Stimulated activated CD8-positive, alpha-beta memory T cell treated with anti-CD3 and anti-CD28 coated beads, Interleukin-7, amount 100 ng/mL, for 48 hours (primary cell): ENCODE results near the gene IFNL4.
"Not testable (repeated sequence)": the region's sequence is repeated elsewhere in the genome, so short reads cannot be mapped to it uniquely, and the experiment has no call there.

Experiments
- DNase-seq, 2 donors: peaks; one replicate each; pipeline ENCODE4 v3.0.0-alpha.2; 2020; ENCODE audit warnings: low read depth in 1 of 2; ENCODE audit errors: extremely low read depth in 1 of 2

The IFNL4 gene

GRCh38 chr19:39257227-39257626 is 8.6 kb upstream of the IFNL4 start:
- DNase-seq = no peak

DNA sequence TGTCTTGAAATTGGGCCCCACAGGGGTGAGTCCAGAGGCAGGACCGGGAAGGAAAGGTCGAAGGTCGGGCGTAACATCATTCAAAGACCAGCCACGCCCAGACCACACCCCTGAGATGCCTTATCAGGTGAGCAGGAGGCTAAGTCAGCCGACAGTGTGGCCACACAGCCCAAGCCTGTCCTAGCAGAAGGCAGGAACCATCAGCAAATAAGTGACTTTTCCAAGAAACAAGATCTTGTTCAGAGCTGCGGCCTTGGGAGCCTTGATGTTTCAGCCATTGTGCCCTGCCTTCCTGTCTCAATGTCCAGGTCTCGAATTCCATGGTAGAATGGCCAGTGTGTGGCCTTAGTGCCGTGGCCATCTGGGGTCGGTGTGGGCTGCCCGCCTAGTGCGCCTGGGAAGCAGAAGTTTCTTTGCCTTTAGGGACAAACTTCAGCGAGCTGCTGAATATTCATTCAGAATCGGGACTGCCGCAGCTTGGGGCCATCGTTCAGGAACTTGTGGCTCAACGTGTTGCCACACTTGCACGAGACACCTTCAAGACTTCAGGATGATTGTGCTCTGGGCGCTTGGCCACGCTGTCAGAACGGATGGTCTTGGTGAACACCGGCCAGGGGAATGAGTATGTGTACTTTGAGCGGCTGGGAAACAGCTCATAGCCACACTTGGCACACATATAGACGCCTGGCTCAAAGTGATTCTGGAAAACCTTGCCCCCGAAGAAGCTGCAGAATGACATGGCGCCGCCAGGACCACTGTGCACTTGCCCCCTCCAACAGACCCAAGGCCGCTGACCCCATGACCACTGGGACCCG is 6.1 kb upstream of the IFNL4 start:
- no peak for DNase-seq

DNA sequence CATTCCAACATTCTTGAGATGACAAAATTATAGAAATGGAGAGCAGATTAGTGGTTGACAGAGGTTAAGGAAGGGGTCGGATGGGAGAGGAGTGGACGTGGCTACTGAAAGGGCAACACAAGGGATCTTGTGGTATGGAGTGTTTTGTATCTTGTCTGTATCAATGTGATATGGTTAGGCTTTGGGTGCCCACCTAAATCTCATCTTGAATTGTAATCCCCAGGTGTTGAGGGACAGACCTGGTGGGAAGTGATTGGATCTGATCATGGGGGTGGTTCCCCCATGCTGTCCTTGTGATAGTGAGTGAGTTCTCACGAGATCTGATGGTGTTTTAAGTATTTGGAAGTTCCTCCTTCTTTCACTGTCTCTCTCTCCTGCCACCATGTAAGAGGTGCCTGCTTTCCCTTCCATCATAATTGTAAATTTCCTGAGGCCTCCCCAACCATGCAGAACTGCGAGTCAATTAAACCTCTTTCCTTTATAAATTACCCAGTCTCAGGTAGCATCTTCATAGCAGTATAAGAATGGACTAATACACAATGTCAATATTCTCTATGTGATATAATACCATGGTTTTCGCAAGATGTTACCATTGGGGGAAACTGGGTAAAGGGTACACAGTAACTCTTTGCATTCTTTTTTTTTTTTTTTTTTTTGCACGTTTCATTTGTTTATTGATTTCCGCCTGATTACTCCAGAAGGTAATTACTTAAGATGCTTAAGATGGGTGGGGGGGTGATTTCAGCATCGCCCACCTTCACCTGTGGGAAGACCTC is 4.9 kb upstream of the IFNL4 start:
- no peak for DNase-seq

GRCh38 chr19:39252458-39252857 is 3.8 kb upstream of the IFNL4 start:
- no peak for DNase-seq

DNA sequence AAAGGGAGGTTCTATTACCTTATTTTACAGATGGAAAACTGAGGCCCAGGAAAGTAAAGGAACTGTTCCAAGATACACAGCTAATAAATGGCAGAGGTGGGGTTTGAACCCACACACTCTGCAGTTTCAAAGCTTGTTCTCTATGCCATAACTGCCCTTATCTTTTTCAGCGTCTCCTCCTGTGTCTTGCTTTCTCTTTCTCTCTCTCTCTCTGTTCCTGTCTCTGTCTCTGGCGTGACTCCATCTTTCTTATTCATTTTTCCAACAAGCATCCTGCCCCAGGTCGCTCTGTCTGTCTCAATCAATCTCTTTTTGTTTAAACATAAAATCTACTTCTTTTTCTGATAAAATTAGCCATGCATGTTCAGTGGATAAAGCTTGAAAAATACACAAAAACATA is 3.2 kb upstream of the IFNL4 start:
- no peak for DNase-seq

DNA sequence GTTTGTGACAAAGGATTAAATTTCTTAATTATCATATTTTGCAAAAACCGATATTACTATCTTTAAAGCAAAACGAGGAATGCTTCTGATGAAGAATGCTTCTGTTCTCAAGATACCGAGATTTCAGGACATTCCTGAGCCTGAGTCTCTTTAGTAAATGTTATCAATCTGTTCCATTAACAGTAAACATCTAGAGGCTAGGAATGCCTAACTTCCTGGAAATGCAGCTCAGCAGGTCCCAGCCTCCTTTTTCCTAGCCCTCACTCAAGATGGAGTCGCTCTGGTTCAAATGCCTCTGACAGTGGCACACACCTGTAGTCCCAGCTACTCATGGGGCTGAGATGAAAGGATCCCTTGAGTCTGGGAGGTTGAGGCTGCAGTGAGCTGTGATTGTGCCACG is 2.4 kb upstream of the IFNL4 start:
- no peak for DNase-seq

- no peak for DNase-seq
These were observed 673 bp downstream of the IFNL4 start for GRCh38 chr19:39247701-39248664.

- DNase-seq = peak in 1 of 2 donors; percentile 20
These were observed 1.5 kb downstream of the IFNL4 start for GRCh38 chr19:39246951-39247669.

GRCh38 chr19:39245166-39245565 is 3.5 kb downstream of the IFNL4 start:
- DNase-seq = not testable (repeated sequence)

DNA sequence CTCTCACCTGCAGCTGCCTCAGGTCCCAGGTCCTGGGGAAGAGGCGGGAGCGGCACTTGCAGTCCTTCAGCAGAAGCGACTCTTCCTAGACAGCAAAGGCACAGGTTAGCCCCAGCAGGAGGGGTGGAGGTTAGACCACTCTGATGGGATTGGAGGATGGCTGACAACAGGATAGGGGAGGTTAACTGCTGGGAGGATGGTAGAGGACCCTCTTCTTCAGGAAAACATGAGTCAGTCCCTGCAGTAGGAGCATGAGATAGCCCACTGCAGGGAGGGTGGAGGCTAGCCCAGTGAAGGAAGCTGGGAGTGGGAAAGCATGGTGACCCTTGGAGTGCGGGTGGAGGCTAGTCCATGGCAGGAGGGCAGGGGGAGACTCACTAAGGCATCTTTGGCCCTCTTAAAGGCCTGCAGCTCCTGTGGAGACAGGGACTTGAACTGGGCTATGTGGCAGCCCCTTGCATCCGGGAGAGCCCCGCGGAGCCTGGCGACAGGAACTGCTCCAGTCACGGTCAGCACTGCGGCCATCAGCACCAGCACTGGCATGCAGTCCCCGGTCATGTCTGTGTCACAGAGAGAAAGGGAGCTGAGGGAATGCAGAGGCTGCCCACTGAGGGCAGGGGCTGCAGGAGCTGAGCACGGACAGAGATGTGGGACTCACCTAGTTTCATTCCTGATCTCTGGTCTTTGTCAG is 4.1 kb downstream of the IFNL4 start, which contains the start of gene IFNL3:
TSS of gene IFNL3 (minus strand) at position 597 of the 691 bp plus-strand sequence. CDS start at position 558, 39 bp downstream.
- not testable (repeated sequence) for DNase-seq

DNA sequence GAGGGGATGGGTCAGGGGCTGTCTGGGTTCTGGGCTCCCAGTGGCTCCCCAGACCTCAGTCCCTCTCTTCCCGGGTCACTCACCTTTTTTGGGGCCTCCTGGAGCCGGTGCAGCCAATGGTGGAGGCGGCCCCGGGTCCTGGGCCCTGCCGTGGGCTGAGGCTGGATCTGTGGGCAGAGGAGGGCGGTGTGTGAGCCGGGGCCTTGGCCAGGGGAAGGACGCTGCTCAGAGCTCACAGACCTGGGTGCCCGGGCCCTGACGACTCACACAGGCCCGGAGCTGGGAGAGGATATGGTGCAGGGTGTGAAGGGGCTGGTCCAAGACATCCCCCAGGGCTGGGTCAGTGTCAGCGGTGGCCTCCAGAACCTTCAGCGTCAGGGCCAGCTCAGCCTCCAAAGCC is 4.9 kb downstream of the IFNL4 start:
- not testable (repeated sequence) for DNase-seq

DNA sequence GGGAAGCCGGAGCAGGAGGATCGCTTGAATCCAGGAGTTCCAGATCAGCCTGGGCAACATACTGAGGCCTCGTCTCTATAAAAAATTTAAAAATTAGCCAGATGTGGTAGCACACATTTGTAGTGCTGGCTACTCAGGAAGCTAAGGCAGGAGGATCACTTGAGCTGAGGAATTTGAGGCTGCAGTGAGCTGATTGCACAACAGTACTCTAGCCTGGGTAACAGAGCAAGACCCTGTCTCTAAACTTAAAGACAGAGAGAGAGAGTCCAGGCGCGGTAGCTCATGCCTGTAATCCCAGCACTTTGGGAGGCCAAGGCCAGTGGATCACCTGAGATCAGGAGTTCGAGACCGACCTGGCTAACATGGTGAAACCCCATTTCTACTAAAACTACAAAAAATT is 8.2 kb downstream of the IFNL4 start:
- no peak for DNase-seq

- no peak for DNase-seq
These were observed 9.7 kb downstream of the IFNL4 start for GRCh38 chr19:39238944-39239343.

GRCh38 chr19:39238209-39238608 is 10.4 kb downstream of the IFNL4 start:
- no peak for DNase-seq

DNA sequence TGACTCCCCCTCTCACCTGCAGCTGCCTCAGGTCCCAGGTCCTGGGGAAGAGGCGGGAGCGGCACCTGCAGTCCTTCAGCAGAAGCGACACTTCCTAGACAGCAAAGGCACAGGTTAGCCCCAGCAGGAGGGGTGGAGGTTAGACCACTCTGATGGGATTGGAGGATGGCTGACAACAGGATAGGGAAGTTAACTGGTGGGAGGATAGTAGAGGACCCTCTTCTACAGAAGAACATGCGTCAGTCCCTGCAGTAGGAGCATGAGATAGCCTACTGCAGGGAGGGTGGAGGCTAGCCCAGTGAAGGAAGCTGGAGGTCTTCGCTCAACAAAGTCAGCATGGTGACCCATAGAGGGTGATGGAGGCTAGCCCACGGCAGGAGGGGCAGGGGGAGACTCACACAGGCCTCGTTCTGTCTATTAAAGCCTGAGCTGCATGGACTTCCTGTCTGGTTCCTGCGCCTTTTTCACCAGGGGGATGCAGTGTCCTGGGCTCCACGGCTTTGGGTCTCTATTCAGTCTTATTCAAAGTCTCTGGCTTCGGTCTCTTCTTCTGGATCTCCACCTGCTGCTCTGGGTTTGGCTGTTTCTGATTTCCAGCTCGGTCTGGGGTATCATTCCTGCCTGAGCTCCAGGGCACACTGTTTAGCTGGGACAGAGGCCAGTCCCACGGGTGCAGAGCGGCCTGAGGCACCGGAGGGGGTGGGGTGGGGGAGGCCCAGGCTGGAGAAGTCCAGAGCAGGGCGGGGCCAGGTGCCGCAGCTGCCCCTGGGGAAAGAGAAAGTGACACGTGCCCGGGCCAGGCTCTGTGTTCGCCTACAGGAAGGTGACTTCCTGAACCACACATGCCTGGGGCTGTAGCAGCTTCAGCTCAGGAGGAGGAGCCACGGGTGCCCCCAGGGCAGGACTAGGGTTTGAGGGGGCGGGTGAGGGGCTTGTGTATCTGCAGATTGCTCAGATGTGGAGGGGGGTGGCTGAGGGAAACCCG is 11.2 kb downstream of the IFNL4 start:
- peak in 1 of 2 donors; percentile 49 for DNase-seq

DNA sequence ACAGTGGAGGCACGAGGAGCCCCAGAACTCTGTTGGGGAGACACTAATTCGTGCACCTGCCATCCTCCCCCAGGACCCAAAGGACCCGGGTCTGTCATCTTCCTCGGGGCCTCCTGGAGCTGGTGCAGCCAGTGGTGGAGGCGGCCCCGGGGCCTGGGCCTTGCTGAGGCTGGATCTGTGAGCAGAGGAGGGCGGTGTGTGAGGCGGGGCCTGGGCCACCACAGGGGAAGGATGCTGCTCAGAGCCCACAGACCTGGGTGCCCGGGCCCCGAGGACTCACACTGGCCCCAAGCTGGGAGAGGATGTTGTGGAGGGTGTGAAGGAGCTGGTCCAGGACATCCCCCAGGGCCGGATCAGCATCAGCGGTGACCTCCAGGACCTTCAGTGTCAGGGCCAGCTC is 12.1 kb downstream of the IFNL4 start:
- no peak for DNase-seq

GRCh38 chr19:39232708-39233107 is 15.9 kb downstream of the IFNL4 start:
- no peak for DNase-seq

- DNase-seq = no peak
These were observed 18.4 kb downstream of the IFNL4 start for GRCh38 chr19:39230096-39230764.
